Choroid plexus epithelial cell (primary cell): ENCODE measurements around the gene TMPRSS2.
"Not testable (repeated sequence)": the region's sequence is repeated elsewhere in the genome, so short reads cannot be mapped to it uniquely, and the experiment has no call there.

Experiments
- DNase-seq: peaks from one replicate; pipeline ENCODE4 v3.0.0-alpha.2; 2010; ENCODE audit warnings: low read depth
- H3K4me3 ChIP-seq: 2 replicates; pipeline ENCODE4 v1.5.1; 2011; ENCODE audit warnings: low read depth, mild to moderate bottlenecking, control low read depth, low read length, moderate library complexity
- TF ChIP-seq, protein P1 (sequence below): conservative IDR thresholded peaks from 2 replicates; pipeline ENCODE4 v1.5.1; 2011; ENCODE audit warnings: low read depth, mild to moderate bottlenecking, control low read depth, inconsistent platforms, low read length, moderate library complexity

The TMPRSS2 gene

GRCh38 chr21:41428311-41428710 is 79.6 kb downstream of the TMPRSS2 start:
- no peak for DNase-seq
- no peak overlapping the region for H3K4me3 ChIP-seq
- TF ChIP-seq, protein P1, sequence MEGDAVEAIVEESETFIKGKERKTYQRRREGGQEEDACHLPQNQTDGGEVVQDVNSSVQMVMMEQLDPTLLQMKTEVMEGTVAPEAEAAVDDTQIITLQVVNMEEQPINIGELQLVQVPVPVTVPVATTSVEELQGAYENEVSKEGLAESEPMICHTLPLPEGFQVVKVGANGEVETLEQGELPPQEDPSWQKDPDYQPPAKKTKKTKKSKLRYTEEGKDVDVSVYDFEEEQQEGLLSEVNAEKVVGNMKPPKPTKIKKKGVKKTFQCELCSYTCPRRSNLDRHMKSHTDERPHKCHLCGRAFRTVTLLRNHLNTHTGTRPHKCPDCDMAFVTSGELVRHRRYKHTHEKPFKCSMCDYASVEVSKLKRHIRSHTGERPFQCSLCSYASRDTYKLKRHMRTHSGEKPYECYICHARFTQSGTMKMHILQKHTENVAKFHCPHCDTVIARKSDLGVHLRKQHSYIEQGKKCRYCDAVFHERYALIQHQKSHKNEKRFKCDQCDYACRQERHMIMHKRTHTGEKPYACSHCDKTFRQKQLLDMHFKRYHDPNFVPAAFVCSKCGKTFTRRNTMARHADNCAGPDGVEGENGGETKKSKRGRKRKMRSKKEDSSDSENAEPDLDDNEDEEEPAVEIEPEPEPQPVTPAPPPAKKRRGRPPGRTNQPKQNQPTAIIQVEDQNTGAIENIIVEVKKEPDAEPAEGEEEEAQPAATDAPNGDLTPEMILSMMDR: no peak

GRCh38 chr21:41427556-41427955 is 80.4 kb downstream of the TMPRSS2 start:
- TF ChIP-seq, protein P1: no peak
- H3K4me3 ChIP-seq: no peak overlapping the region
- DNase-seq: no peak

DNA sequence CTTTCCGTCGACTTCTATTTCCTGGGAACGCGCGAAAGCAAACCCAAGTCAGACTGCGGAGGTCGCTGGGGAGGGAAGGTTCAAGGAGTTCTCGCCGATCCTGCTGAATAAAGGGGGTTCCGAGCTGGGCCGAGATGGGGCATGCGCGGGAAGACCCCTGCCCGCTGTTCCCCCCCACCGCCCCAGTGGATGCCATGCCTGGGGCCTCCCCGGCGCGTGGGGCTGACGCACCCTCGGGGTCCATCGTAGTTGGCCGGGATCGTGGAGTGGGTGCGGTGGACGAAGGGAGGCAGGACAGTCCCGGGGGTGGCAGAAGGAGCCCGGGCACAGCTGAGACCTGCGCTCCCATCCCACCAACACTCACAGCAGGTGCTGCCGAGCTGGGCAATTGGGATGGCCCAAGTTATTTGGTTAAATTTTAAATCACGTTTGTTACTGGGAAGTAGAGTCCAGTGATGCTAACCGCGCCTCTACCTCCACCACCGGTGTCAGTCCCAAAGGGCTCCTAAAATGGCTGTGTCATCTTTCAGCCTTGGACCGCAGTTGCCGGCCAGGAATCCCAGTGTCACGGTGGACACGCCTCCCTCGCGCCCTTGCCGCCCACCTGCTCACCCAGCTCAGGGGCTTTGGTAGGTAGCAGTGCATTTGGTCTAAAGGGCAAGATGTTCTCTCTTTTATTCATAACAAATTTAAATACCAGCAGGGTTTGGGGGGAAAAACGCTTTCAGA is 81.1 kb downstream of the TMPRSS2 start:
- peak overlapping the region; percentile 62 for H3K4me3 ChIP-seq
- no peak for DNase-seq

GRCh38 chr21:41425954-41426675 is 81.8 kb downstream of the TMPRSS2 start, which contains the start of gene MX1:
MX1 (plus strand) TSS chr21:41426239; CDS start chr21:41432071, 5,832 bp downstream.
- H3K4me3 ChIP-seq: peak within 1 kb of the TSS; percentile 62
- peak; percentile 39 for DNase-seq
- TF ChIP-seq, protein P1: no peak

More for the DNA sequence above, 81.1 kb downstream of the TMPRSS2 start:
- TF ChIP-seq, protein P1: no peak

DNA sequence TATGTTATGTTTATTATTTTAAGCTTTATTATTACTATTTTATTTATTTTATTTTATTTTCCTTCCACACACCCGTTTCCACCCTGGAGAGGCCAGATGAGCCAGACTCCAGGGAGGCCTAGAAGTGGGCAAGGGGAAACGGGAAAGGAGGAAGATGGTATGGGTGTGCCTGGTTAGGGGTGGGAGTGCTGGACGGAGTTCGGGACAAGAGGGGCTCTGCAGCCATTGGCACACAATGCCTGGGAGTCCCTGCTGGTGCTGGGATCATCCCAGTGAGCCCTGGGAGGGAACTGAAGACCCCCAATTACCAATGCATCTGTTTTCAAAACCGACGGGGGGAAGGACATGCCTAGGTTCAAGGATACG is 82.4 kb downstream of the TMPRSS2 start:
- H3K4me3 ChIP-seq: peak overlapping the region; percentile 62
- DNase-seq: no peak
- TF ChIP-seq, protein P1: no peak

- H3K4me3 ChIP-seq, DNase-seq: not testable (repeated sequence)
Measured at GRCh38 chr21:41423305-41423636, 84.7 kb downstream of the TMPRSS2 start.

- DNase-seq: no peak
- TF ChIP-seq, protein P1: no peak
- no peak overlapping the region for H3K4me3 ChIP-seq
Measured at GRCh38 chr21:41422546-41423304, 85.2 kb downstream of the TMPRSS2 start.

DNA sequence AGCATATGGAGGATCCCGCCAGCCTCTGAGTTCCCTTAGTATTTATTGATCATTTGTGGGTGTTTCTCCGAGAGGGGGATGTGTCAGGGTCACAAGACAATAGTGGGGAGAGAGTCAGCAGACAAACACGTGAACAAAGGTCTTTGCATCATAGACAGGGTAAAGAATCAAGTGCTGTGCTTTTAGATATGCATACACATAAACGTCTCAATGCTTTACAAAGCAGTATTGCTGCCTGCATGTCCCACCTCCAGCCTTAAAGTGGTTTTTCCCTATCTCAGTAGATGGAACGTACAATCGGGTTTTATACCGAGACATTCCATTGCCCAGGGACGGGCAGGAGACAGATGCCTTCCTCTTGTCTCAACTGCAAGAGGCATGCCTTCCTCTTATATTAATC is 87.0 kb downstream of the TMPRSS2 start:
- not testable (repeated sequence) for DNase-seq, H3K4me3 ChIP-seq
